Liver (tissue), 9 donors: ENCODE results near the gene PLEKHA3. TPM values are rescaled to one million over a fixed set of nuclear protein-coding genes. Genes with fewer than 3 reads are reported as not detected.

Experiments used
- DNase-seq: peaks from one replicate; pipeline ENCODE4 v3.0.0-alpha.2; 2017; ENCODE audit warnings: low spot score
- H3K27ac ChIP-seq, 2 donors: one replicate each; pipeline ENCODE4 v1.7.0; 2013; ENCODE audit warnings: inconsistent platforms in 2 of 2, low read length in 2 of 2, control low read depth in 1 of 2, low read depth in 1 of 2, mild to moderate bottlenecking in 1 of 2
- H3K27me3 ChIP-seq, 4 donors: one replicate each; pipeline versions ENCODE4 v1.6.1 to v1.7.0; 2013; ENCODE audit warnings: low read length in 3 of 4, inconsistent platforms in 1 of 4, mild to moderate bottlenecking in 1 of 4, moderate library complexity in 1 of 4; ENCODE audit not compliant: control insufficient read depth in 4 of 4, insufficient read depth in 4 of 4
- H3K36me3 ChIP-seq, 4 donors: one replicate each; pipeline versions ENCODE4 v1.6.1 to v1.7.0; 2013; ENCODE audit warnings: low read length in 3 of 4, mild to moderate bottlenecking in 3 of 4, low read depth in 1 of 4, moderate library complexity in 1 of 4; ENCODE audit not compliant: control insufficient read depth in 4 of 4, insufficient read depth in 3 of 4
- H3K4me1 ChIP-seq, 4 donors: one replicate each; pipeline versions ENCODE4 v1.6.1 to v1.7.0; 2013; ENCODE audit warnings: low read length in 3 of 4, mild to moderate bottlenecking in 3 of 4, moderate library complexity in 1 of 4; ENCODE audit not compliant: control insufficient read depth in 4 of 4, insufficient read depth in 4 of 4
- H3K4me3 ChIP-seq, 3 donors: one replicate each; pipeline versions ENCODE4 v1.6.1 to v1.7.0; 2013; ENCODE audit warnings: low read length in 3 of 3, control low read depth in 1 of 3, low read depth in 1 of 3, mild to moderate bottlenecking in 1 of 3
- H3K9ac ChIP-seq, 2 donors: one replicate each; pipeline ENCODE4 v1.7.0; 2013; ENCODE audit warnings: low read length in 2 of 2, mild to moderate bottlenecking in 2 of 2, moderate library complexity in 2 of 2, control low read depth in 1 of 2, low read depth in 1 of 2
- H3K9me3 ChIP-seq, 4 donors: one replicate each; pipeline versions ENCODE4 v1.6.1 to v1.7.0; 2013; ENCODE audit warnings: low read length in 3 of 4; ENCODE audit not compliant: control insufficient read depth in 4 of 4
- ATF3 ChIP-seq: IDR thresholded peaks from 2 replicates; pipeline ENCODE4 v1.6.1; 2016; ENCODE audit warnings: antibody characterized with exemption
- CTCF ChIP-seq: fragments of 150-350 bp; IDR thresholded peaks from 2 replicates; pipeline ENCODE4 v1.5.1; 2017; ENCODE audit warnings: improper control_type of control experiment, low read depth, low read length; ENCODE audit not compliant: missing input control
- EGR1 ChIP-seq, 2 donors: IDR thresholded peaks; 2 replicates each; pipeline ENCODE4 v1.6.1; 2016 to 2018; ENCODE audit warnings: antibody characterized with exemption in 2 of 2, low read depth in 2 of 2
- GABPA ChIP-seq, 2 donors: IDR thresholded peaks in 1 of 2; conservative IDR thresholded peaks in 1 of 2; 2 replicates each; pipeline ENCODE4 v1.6.1; 2016; ENCODE audit warnings: antibody characterized with exemption in 2 of 2, mild to moderate bottlenecking in 1 of 2, moderate library complexity in 1 of 2
- HNF4A ChIP-seq, 2 donors: conservative IDR thresholded peaks; 2 replicates each; pipeline ENCODE4 v1.6.1; 2016; ENCODE audit warnings: antibody characterized with exemption in 2 of 2, mild to moderate bottlenecking in 2 of 2
- HNF4G ChIP-seq: IDR thresholded peaks from 2 replicates; pipeline ENCODE4 v1.6.1; 2016; ENCODE audit warnings: antibody characterized with exemption
- JUND ChIP-seq, 2 donors: IDR thresholded peaks; 2 replicates each; pipeline ENCODE4 v1.6.1; 2016; ENCODE audit warnings: antibody characterized with exemption in 2 of 2
- MAX ChIP-seq: IDR thresholded peaks from 2 replicates; pipeline ENCODE4 v1.6.1; 2016; ENCODE audit warnings: antibody characterized with exemption
- NR2F2 ChIP-seq: IDR thresholded peaks from 2 replicates; pipeline ENCODE4 v1.6.1; 2016; ENCODE audit warnings: antibody characterized with exemption
- RAD21 ChIP-seq, 2 donors: IDR thresholded peaks; 2 replicates each; pipeline ENCODE4 v1.6.1; 2016; ENCODE audit warnings: antibody characterized with exemption in 2 of 2, mild to moderate bottlenecking in 2 of 2
- RXRA ChIP-seq, 2 donors: IDR thresholded peaks; 2 replicates each; pipeline ENCODE4 v1.6.1; 2017 to 2018; ENCODE audit warnings: antibody characterized with exemption in 2 of 2, mild to moderate bottlenecking in 1 of 2
- SP1 ChIP-seq: IDR thresholded peaks from 2 replicates; pipeline ENCODE4 v1.6.1; 2018; ENCODE audit warnings: antibody characterized with exemption, mild to moderate bottlenecking
- TAF1 ChIP-seq: conservative IDR thresholded peaks from 2 replicates; pipeline ENCODE4 v1.6.1; 2016; ENCODE audit warnings: antibody characterized with exemption, mild to moderate bottlenecking
- YY1 ChIP-seq: IDR thresholded peaks from 2 replicates; pipeline ENCODE4 v1.6.1; 2016; ENCODE audit warnings: antibody characterized with exemption, mild to moderate bottlenecking
- ZBTB33 ChIP-seq: IDR thresholded peaks from 2 replicates; pipeline ENCODE4 v1.6.1; 2016; ENCODE audit warnings: antibody characterized with exemption
- WGBS: extraction: QIAGEN DNeasy Blood & Tissue Kit; methylation state at CpG from one replicate; pipeline ENCODE4 v1.1.7; 2013; 5-methylcytosine and 5-hydroxymethylcytosine counted together
- polyA plus RNA-seq, 2 donors: library from polyadenylated mRNA; stranded (reverse) in 1 of 2; unstranded in 1 of 2; fragments of 200-250 nt in 1 of 2; fragments of >200 nt in 1 of 2; fragmentation: Nextera tagmentation in 1 of 2; extraction: Ambion mirVana in 1 of 2; gene quantifications; one replicate each; pipeline versions ENCODE4 v1.2.1 to v1.2.3, GENCODE V29; 2013 to 2015
- total RNA-seq, 2 donors: library from RNA; depleted of rRNA; stranded (reverse); fragments of >200 nt; gene quantifications; one replicate each; pipeline ENCODE4 v1.2.3, GENCODE V29; 2014
- donor health status: healthy.
- donor health status: healthy.
- donor health status: healthy.
- donor health status: healthy.
- donor health status: healthy.

PLEKHA3 gene
- total and polyA plus RNA-seq, 4 donors, result 3.6 to 7.1 (median 6.1) TPM

- Histone ChIP-seq H3K9me3 (no peaks in the 10 kb centered on the region), H3K4me1 (no peaks in the 10 kb centered on the region), H3K36me3 (peaks cover 0 to 10% (median 7%) of the 10 kb centered on the region in 4 donors), H3K4me3 (no peak overlapping the region), H3K27ac (no peak overlapping the region), H3K27me3 (no peaks in the 10 kb centered on the region), H3K9ac (no peak overlapping the region)
- DNase-seq, result no peak
- TF ChIP-seq TAF1 (no peak), RAD21 (IDR thresholded peaks at IDR 0.05) (no peak), YY1 (no peak), HNF4G (no peak), GABPA (IDR thresholded peaks at IDR 0.05 in 1 of 2, conservative IDR thresholded peaks at IDR 0.05 in 1 of 2) (no peak), NR2F2 (no peak), RXRA (IDR thresholded peaks at IDR 0.05) (no peak), JUND (IDR thresholded peaks at IDR 0.05) (no peak), CTCF (no peak), ZBTB33 (no peak), MAX (no peak), ATF3 (no peak), SP1 (no peak), HNF4A (conservative IDR thresholded peaks at IDR 0.05) (no peak), EGR1 (IDR thresholded peaks at IDR 0.05; ENCODE audit: low read depth in 2 of 2) (no peak)
- WGBS, result 80% methylated on average over 4 of the region's 4 CpGs
These were observed 33.6 kb downstream of the PLEKHA3 start for GRCh38 chr2:178513876-178514275.

GRCh38 chr2:178514664-178515063 is 34.4 kb downstream of the PLEKHA3 start:
- WGBS, result 80% methylated on average over 2 of the region's 2 CpGs
- peaks cover 0 to 11% (median 5%) of the 10 kb centered on the region in 4 donors for H3K36me3 ChIP-seq
- TF ChIP-seq SP1 (no peak), RAD21 (IDR thresholded peaks at IDR 0.05) (no peak), HNF4A (conservative IDR thresholded peaks at IDR 0.05) (no peak)

GRCh38 chr2:178517496-178517895 is 37.2 kb downstream of the PLEKHA3 start:
- Histone ChIP-seq H3K9ac (no peak overlapping the region), H3K4me1 (no peaks in the 10 kb centered on the region), H3K36me3 (peaks cover 0 to 11% (median 4%) of the 10 kb centered on the region in 4 donors), H3K9me3 (no peaks in the 10 kb centered on the region), H3K4me3 (no peak overlapping the region), H3K27ac (no peak overlapping the region), H3K27me3 (no peaks in the 10 kb centered on the region)
- WGBS, result 92% methylated on average over 1 of the region's 1 CpG
- DNase-seq, result no peak
- TF ChIP-seq ZBTB33, result no peak
- TF ChIP-seq JUND (IDR thresholded peaks at IDR 0.05), result no peak
- TF ChIP-seq RXRA (IDR thresholded peaks at IDR 0.05), result no peak
- TF ChIP-seq MAX, result no peak
- TF ChIP-seq CTCF, result no peak
- TF ChIP-seq GABPA (IDR thresholded peaks at IDR 0.05 in 1 of 2, conservative IDR thresholded peaks at IDR 0.05 in 1 of 2), result no peak

More at GRCh38 chr2:178514664-178515063, 34.4 kb downstream of the PLEKHA3 start:
- no peaks in the 10 kb centered on the region for H3K4me1 ChIP-seq
- H3K27me3 ChIP-seq, result no peaks in the 10 kb centered on the region
- no peak overlapping the region for H3K9ac ChIP-seq
- H3K27ac ChIP-seq, result no peak overlapping the region
- no peak overlapping the region for H3K4me3 ChIP-seq
- no peaks in the 10 kb centered on the region for H3K9me3 ChIP-seq
- DNase-seq, result no peak
